Karpas-422 (cell line): Measurements from ENCODE around the gene KIF7. TPM values are rescaled to one million over a fixed set of nuclear protein-coding genes. Genes with fewer than 3 reads are reported as not detected.

Source experiments
- DNase-seq: peaks from one replicate; pipeline ENCODE4 v3.0.0-alpha.2; 2015
- H2AFZ ChIP-seq: fragments of 200-600 bp; sonication (generic); 2 replicates; pipeline ENCODE4 v1.6.1; 2014; ENCODE audit warnings: antibody characterized with exemption, low read length, mixed read lengths
- H3K27ac ChIP-seq: fragments of 200-600 bp; sonication (generic); 2 replicates; pipeline ENCODE4 v1.5.1; 2014; ENCODE audit warnings: mild to moderate bottlenecking, low read length, moderate library complexity
- H3K27me3 ChIP-seq: fragments of 200-600 bp; sonication (generic); 2 replicates; pipeline ENCODE4 v1.6.1; 2014; ENCODE audit warnings: low read length, mixed read lengths
- H3K36me3 ChIP-seq: fragments of 200-600 bp; sonication (generic); 2 replicates; pipeline ENCODE4 v1.6.1; 2014; ENCODE audit warnings: low read length, mixed read lengths; ENCODE audit not compliant: insufficient read depth
- H3K4me1 ChIP-seq: fragments of 200-600 bp; sonication (generic); 2 replicates; pipeline ENCODE4 v1.6.1; 2014; ENCODE audit warnings: mild to moderate bottlenecking, low read length, mixed read lengths
- H3K4me2 ChIP-seq: fragments of 200-600 bp; sonication (generic); 2 replicates; pipeline ENCODE4 v1.6.1; 2014; ENCODE audit warnings: low read length, low read depth, mild to moderate bottlenecking; ENCODE audit not compliant: poor library complexity, severe bottlenecking
- H3K4me3 ChIP-seq: fragments of 200-600 bp; sonication (generic); 2 replicates; pipeline ENCODE4 v1.5.1; 2014; ENCODE audit warnings: mild to moderate bottlenecking, antibody characterized with exemption, low read length, mixed read lengths
- H3K79me2 ChIP-seq: fragments of 200-600 bp; sonication (generic); 2 replicates; pipeline ENCODE4 v1.6.1; 2014; ENCODE audit warnings: mild to moderate bottlenecking, low read length, mixed read lengths
- H3K9ac ChIP-seq: fragments of 200-600 bp; sonication (generic); 2 replicates; pipeline ENCODE4 v1.6.0; 2014; ENCODE audit warnings: low read length
- H3K9me2 ChIP-seq: fragments of 200-600 bp; sonication (generic), shearing (Covaris generic); replicated peaks from 2 replicates; pipeline ENCODE4 v1.6.0; 2014; ENCODE audit warnings: mild to moderate bottlenecking, low read length, moderate library complexity; ENCODE audit not compliant: insufficient read depth
- H3K9me3 ChIP-seq: fragments of 300-700, 200-600 bp; sonication (generic); 2 replicates; pipeline ENCODE4 v1.6.1; 2014; ENCODE audit warnings: low read length, mixed read lengths
- H4K20me1 ChIP-seq: fragments of 200-600 bp; sonication (generic); 2 replicates; pipeline ENCODE4 v1.6.1; 2014; ENCODE audit warnings: mild to moderate bottlenecking, antibody characterized with exemption, low read length, low read depth; ENCODE audit not compliant: insufficient read depth
- total RNA-seq: library from RNA; depleted of rRNA; stranded (reverse); fragments of >200 nt; shearing (Covaris generic); gene quantifications from 2 replicates; pipeline ENCODE4 v1.2.3, GENCODE V29; 2014; ENCODE audit warnings: low replicate concordance

Gene KIF7
- total RNA-seq, 1 experiment from 2014 or later: not detected

DNA sequence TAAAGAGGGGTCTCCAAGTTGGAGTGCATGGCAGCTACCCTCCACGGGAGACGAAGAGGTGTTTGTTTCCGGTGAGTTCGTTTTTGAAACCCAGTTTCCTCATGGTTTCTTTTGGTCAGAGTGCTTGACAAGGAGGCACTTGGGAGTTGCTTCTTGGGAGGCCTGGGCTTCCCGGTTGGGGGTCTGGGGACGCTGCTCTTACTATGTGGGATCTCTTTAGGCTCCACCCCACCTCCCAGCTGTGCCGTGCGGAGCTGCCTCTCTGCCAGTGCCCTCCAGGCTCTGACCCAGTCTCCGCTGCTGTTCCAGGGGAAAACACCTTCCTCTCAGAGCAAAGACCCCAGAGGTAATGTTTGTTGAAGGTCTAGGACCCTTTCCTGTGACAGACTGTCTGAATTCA lies 29.6 kb downstream of the KIF7 start:
- Histone ChIP-seq H3K9me2 (no peaks in the 10 kb centered on the region), H3K9me3 (no peaks in the 10 kb centered on the region), H3K4me3 (no peak overlapping the region), H3K36me3 (peaks cover 68% of the 10 kb centered on the region), H3K4me1 (peaks cover 21% of the 10 kb centered on the region), H3K79me2 (no peaks in the 10 kb centered on the region), H3K27me3 (no peaks in the 10 kb centered on the region), H3K27ac (no peak overlapping the region), H4K20me1 (peaks cover 78% of the 10 kb centered on the region), H2AFZ (no peak overlapping the region), H3K9ac (no peak overlapping the region), H3K4me2 (peak overlapping the region; percentile 17)
- no peak for DNase-seq

- Histone ChIP-seq H2AFZ (no peak overlapping the region), H3K9ac (no peak overlapping the region), H3K9me2 (no peaks in the 10 kb centered on the region), H3K79me2 (no peaks in the 10 kb centered on the region), H3K4me2 (no peak overlapping the region), H4K20me1 (peaks cover 59% of the 10 kb centered on the region), H3K4me1 (peaks cover 21% of the 10 kb centered on the region), H3K27me3 (no peaks in the 10 kb centered on the region), H3K4me3 (no peak overlapping the region), H3K27ac (no peak overlapping the region), H3K36me3 (peaks cover 75% of the 10 kb centered on the region), H3K9me3 (no peaks in the 10 kb centered on the region)
- no peak for DNase-seq
These were observed 32.1 kb downstream of the KIF7 start for GRCh38 chr15:89623165-89623564.

DNA sequence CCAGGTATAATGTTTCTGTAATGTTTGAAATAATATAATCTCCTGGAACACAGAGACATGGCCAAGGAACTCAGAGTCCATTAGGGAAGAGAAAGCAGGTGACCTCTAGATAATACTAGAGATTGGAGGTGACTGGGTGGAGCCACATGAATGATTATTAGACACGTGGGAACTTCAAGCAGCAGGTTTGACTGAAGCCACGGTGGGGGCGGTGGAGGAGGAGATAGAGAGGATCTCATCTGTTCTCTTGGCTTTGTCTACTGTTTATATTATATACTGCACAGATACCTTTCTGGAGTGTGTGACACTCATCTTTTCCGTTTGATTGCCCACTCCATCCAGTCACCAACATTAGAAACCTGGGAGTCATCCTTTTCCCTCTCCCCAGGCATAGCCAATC lies 33.7 kb downstream of the KIF7 start:
- no peaks in the 10 kb centered on the region for H3K79me2 ChIP-seq
- no peaks in the 10 kb centered on the region for H3K9me2 ChIP-seq
- H3K27me3 ChIP-seq: no peaks in the 10 kb centered on the region
- H2AFZ ChIP-seq: no peak overlapping the region
- peaks cover 43% of the 10 kb centered on the region for H4K20me1 ChIP-seq
- no peak overlapping the region for H3K27ac ChIP-seq
- no peak for DNase-seq
- H3K9ac ChIP-seq: no peak overlapping the region
- H3K9me3 ChIP-seq: no peaks in the 10 kb centered on the region
- H3K4me1 ChIP-seq: peaks cover 14% of the 10 kb centered on the region
- H3K36me3 ChIP-seq: peaks cover 68% of the 10 kb centered on the region
- H3K4me2 ChIP-seq: no peak overlapping the region
- H3K4me3 ChIP-seq: no peak overlapping the region

GRCh38 chr15:89616228-89616627 lies 39.0 kb downstream of the KIF7 start:
- Histone ChIP-seq H3K9ac (no peak overlapping the region), H3K9me3 (no peaks in the 10 kb centered on the region), H3K36me3 (peaks cover 57% of the 10 kb centered on the region)

DNA sequence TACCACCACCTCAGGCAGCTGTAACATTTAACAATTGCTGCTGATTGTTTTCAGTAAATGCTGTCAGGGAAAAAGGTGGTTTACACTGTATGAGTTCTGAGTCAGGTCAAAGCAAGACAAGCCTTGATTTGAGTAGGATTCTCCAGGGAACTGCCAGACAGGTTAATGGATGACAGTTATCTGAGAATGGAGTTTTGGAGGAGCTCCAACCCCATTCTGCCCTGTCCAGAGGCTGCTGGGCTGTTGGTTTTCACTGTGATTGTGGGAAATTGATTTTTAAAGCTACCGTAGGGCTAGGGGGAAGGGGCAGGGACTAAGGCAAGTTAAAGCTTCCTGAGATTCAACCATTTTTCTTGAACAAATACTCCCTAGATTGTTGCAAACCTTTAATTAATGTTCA lies 40.1 kb downstream of the KIF7 start:
- H3K27me3 ChIP-seq: no peaks in the 10 kb centered on the region
- H3K27ac ChIP-seq: no peak overlapping the region
- no peaks in the 10 kb centered on the region for H3K4me1 ChIP-seq
- H3K4me2 ChIP-seq: no peak overlapping the region
- no peak overlapping the region for H2AFZ ChIP-seq
- H3K9me3 ChIP-seq: no peaks in the 10 kb centered on the region
- H4K20me1 ChIP-seq: no peaks in the 10 kb centered on the region; the same call in 1 of the 2 replicates
- no peak for DNase-seq
- H3K79me2 ChIP-seq: no peaks in the 10 kb centered on the region
- no peaks in the 10 kb centered on the region for H3K9me2 ChIP-seq
- H3K36me3 ChIP-seq: peaks cover 62% of the 10 kb centered on the region
- no peak overlapping the region for H3K9ac ChIP-seq
- no peak overlapping the region for H3K4me3 ChIP-seq

More at GRCh38 chr15:89616228-89616627, 39.0 kb downstream of the KIF7 start:
- no peak overlapping the region for H3K27ac ChIP-seq
- no peaks in the 10 kb centered on the region for H3K4me1 ChIP-seq
- H3K9me2 ChIP-seq: no peaks in the 10 kb centered on the region
- H3K4me3 ChIP-seq: no peak overlapping the region
- no peak overlapping the region for H2AFZ ChIP-seq
- H3K27me3 ChIP-seq: no peaks in the 10 kb centered on the region
- H4K20me1 ChIP-seq: no peaks in the 10 kb centered on the region; the same call in 1 of the 2 replicates
- no peaks in the 10 kb centered on the region for H3K79me2 ChIP-seq
- no peak for DNase-seq
- no peak overlapping the region for H3K4me2 ChIP-seq

DNA sequence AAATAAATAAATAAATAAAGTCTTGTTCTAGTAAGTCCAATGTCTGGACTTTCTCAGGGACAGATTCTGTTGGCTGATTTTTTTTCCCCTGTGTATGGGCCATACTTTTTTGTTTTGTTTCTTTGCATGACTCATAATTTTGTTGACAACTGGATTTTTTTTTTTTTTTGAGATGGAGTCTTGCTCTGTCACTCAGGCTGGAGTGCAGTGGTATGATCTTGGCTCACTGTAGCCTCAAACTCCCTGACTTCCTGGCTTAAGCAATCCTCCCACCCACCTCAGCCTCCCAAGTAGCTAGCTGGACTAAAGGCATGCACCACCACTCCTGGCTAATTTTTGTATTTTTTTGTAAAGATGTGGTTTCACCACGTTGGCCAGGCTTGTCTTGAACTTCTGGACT lies 41.1 kb downstream of the KIF7 start:
- Histone ChIP-seq H2AFZ (no peak overlapping the region), H3K4me2 (no peak overlapping the region), H3K4me3 (no peak overlapping the region), H3K9me3 (no peaks in the 10 kb centered on the region), H3K27me3 (no peaks in the 10 kb centered on the region), H3K9ac (no peak overlapping the region), H3K27ac (no peak overlapping the region), H3K36me3 (peaks cover 55% of the 10 kb centered on the region), H3K9me2 (no peaks in the 10 kb centered on the region), H4K20me1 (no peaks in the 10 kb centered on the region), H3K79me2 (no peaks in the 10 kb centered on the region), H3K4me1 (no peaks in the 10 kb centered on the region)
- DNase-seq: no peak

DNA sequence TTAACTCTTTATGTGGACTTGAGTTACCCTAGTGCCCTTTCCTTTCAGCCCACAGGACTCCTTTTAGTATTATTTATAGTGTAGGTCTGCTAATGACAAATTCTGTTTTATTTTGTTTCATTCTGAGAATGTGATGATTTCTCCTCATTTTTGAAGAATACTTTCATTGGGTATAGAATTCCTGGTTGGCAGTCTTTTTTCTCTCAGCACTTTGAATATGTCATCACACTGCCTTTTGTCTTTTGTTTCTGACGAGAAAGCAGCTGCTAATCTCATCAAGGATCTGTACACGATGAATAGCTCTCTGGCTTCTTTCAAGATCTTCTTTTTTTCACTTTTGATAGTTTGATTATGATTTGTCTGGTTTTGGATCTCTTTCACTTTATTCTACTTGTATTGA lies 42.2 kb downstream of the KIF7 start:
- no peak overlapping the region for H3K4me2 ChIP-seq
- no peaks in the 10 kb centered on the region for H3K27me3 ChIP-seq
- no peaks in the 10 kb centered on the region for H3K4me1 ChIP-seq
- no peak overlapping the region for H3K9ac ChIP-seq
- H3K9me3 ChIP-seq: no peaks in the 10 kb centered on the region
- no peaks in the 10 kb centered on the region for H3K9me2 ChIP-seq
- H3K4me3 ChIP-seq: no peak overlapping the region
- H3K36me3 ChIP-seq: peaks cover 54% of the 10 kb centered on the region
- H2AFZ ChIP-seq: no peak overlapping the region
- H4K20me1 ChIP-seq: no peaks in the 10 kb centered on the region
- DNase-seq: no peak
- H3K27ac ChIP-seq: no peak overlapping the region
- H3K79me2 ChIP-seq: no peaks in the 10 kb centered on the region

- DNase-seq: no peak
- Histone ChIP-seq H2AFZ (no peak overlapping the region), H4K20me1 (no peaks in the 10 kb centered on the region), H3K9ac (no peak overlapping the region), H3K27me3 (no peaks in the 10 kb centered on the region), H3K9me3 (no peaks in the 10 kb centered on the region), H3K9me2 (no peaks in the 10 kb centered on the region), H3K36me3 (peaks cover 55% of the 10 kb centered on the region), H3K79me2 (no peaks in the 10 kb centered on the region), H3K27ac (no peak overlapping the region), H3K4me2 (no peak overlapping the region), H3K4me1 (no peaks in the 10 kb centered on the region), H3K4me3 (no peak overlapping the region)
These were observed 44.0 kb downstream of the KIF7 start for GRCh38 chr15:89611317-89611716.

DNA sequence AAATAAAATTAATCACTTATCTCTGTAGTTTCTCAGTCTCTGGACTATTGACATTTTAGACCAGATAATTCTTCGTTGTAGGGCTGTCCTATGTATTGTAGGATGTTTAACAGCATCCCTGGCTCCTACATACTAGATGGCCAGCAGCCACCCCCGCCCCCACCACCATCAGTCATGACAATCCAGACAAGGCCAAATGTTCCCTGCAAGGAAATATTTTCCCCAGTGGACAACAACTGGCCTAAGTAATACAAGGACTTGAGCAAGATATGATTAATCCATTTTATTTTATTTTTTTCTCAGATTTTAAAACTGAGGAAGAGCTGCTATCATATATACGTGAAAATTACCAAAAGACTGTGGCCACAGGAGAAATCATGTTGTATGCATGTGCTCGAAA lies 56.2 kb downstream of the KIF7 start:
- H2AFZ ChIP-seq: no peak overlapping the region
- no peak overlapping the region for H3K9ac ChIP-seq
- no peak overlapping the region for H3K4me3 ChIP-seq
- H3K36me3 ChIP-seq: peaks cover 49% of the 10 kb centered on the region; the same call in 1 of the 2 replicates
- no peaks in the 10 kb centered on the region for H3K9me2 ChIP-seq
- H4K20me1 ChIP-seq: no peaks in the 10 kb centered on the region
- no peak overlapping the region for H3K4me2 ChIP-seq
- no peaks in the 10 kb centered on the region for H3K4me1 ChIP-seq
- H3K79me2 ChIP-seq: no peaks in the 10 kb centered on the region
- H3K27me3 ChIP-seq: no peaks in the 10 kb centered on the region
- H3K27ac ChIP-seq: no peak overlapping the region
- H3K9me3 ChIP-seq: no peaks in the 10 kb centered on the region
- no peak for DNase-seq
